K562 (cell line): ENCODE measurements around the gene KAT6B. TPM values are rescaled to one million over a fixed set of nuclear protein-coding genes. Genes with fewer than 3 reads are reported as not detected.

Experiments used
- ATAC-seq: fragments of 200-7000 bp; cut with Tn5 transposase; 3 replicates; pipeline ENCODE4 v1.9.1; 2020; ENCODE audit warnings: moderate library complexity
- BruUV-seq: library from RNA; stranded (reverse); fragments of 400-500 nt; replicated peaks from 2 replicates; lab custom pipeline; 2021; lab: Mats Ljungman, UMichigan
- CTCF ChIA-PET: fragments of 300-600 bp; formaldehyde crosslinking; extraction: SDS; loops from one replicate; lab custom pipeline; 2021; ENCODE audit warnings: low intra/inter-chr PET ratio; lab: Yijun Ruan, JAX
- POLR2A ChIA-PET: fragments of 300-600, 350-650 bp; sonication (Branson Sonifier 250); formaldehyde crosslinking; extraction: SDS; loops from one replicate; lab custom pipeline; 2021; ENCODE audit warnings: antibody characterized with exemption, inconsistent platforms; lab: Yijun Ruan, JAX
- DNase-seq, 4 experiments: peaks; one replicate each; pipeline versions ENCODE4 v3.0.0 to v3.0.0-alpha.2; 2011 to 2018; ENCODE audit warnings: low spot score in 3 of 4, mixed read lengths in 3 of 4; ENCODE audit errors: extremely low read depth in 1 of 4
- FAIRE-seq: peaks from 2 replicates; lab custom pipeline; 2011; peaks lifted over from hg19 to GRCh38; lab: Jason Lieb, UNC
- H2AFZ ChIP-seq: 2 replicates; pipeline ENCODE4 v1.6.0; 2011; ENCODE audit warnings: low read depth, low read length, control low read depth, inconsistent platforms
- H3K27ac ChIP-seq: fragments of 200-600 bp; 3 replicates; pipeline ENCODE4 v1.8.0; 2011; ENCODE audit warnings: low read depth, mild to moderate bottlenecking, control low read depth, inconsistent platforms, low read length, moderate library complexity, mixed read lengths; ENCODE audit errors: extremely low read depth
- H3K27me3 ChIP-seq, 2 experiments: fragments of 300-600 bp in 1 of 2; 2 replicates in 1 of 2; 3 replicates in 1 of 2; pipeline versions ENCODE4 v1.6.0 to v1.8.0; 2011; ENCODE audit warnings: inconsistent platforms in 2 of 2, low read length in 2 of 2, mild to moderate bottlenecking in 1 of 2, mixed read lengths in 1 of 2, moderate library complexity in 1 of 2; ENCODE audit not compliant: control insufficient read depth in 2 of 2, insufficient read depth in 2 of 2
- H3K36me3 ChIP-seq: fragments of 300-600 bp; 3 replicates; pipeline ENCODE4 v1.8.0; 2011; ENCODE audit warnings: mild to moderate bottlenecking, low read length, inconsistent platforms; ENCODE audit not compliant: control insufficient read depth, insufficient read depth
- H3K4me1 ChIP-seq, 2 experiments: fragments of 200-600 bp in 1 of 2; replicated peaks in 1 of 2; 2 replicates in 1 of 2; 3 replicates in 1 of 2; pipeline versions ENCODE4 v1.5.1 to v1.8.0; 2011; ENCODE audit warnings: inconsistent platforms in 2 of 2, low read length in 2 of 2, mild to moderate bottlenecking in 1 of 2, mixed read lengths in 1 of 2, moderate library complexity in 1 of 2; ENCODE audit not compliant: control insufficient read depth in 2 of 2, insufficient read depth in 2 of 2
- H3K4me2 ChIP-seq: 2 replicates; pipeline ENCODE4 v1.6.1; 2011; ENCODE audit warnings: low read length, control low read depth, inconsistent platforms, mixed read lengths; ENCODE audit not compliant: insufficient read depth
- H3K4me3 ChIP-seq: fragments of 200-600 bp; sonication (generic), shearing (Covaris generic); 2 replicates; pipeline ENCODE4 v1.5.1; 2016; ENCODE audit warnings: control low read depth, inconsistent platforms
- H3K79me2 ChIP-seq: fragments of 200-600 bp; 3 replicates; pipeline ENCODE4 v1.8.0; 2011; ENCODE audit warnings: low read length, inconsistent platforms; ENCODE audit not compliant: control insufficient read depth, insufficient read depth
- H3K9ac ChIP-seq, 2 experiments: 2 replicates each; pipeline versions ENCODE4 v1.6.0 to v1.6.1; 2011; ENCODE audit warnings: low read depth in 2 of 2, low read length in 2 of 2, control low read depth in 1 of 2, inconsistent platforms in 1 of 2, mild to moderate bottlenecking in 1 of 2, mixed read lengths in 1 of 2; ENCODE audit not compliant: insufficient read depth in 1 of 2
- H3K9me1 ChIP-seq: one replicate; pipeline ENCODE4 v1.6.0; 2011; ENCODE audit warnings: inconsistent platforms, mild to moderate bottlenecking, low read length, moderate library complexity; ENCODE audit not compliant: control insufficient read depth, insufficient read depth
- H3K9me3 ChIP-seq: replicated peaks from 2 replicates; pipeline ENCODE4 v1.5.1; 2011; ENCODE audit warnings: low read depth, low read length, inconsistent platforms; ENCODE audit not compliant: control insufficient read depth, insufficient read depth
- H4K20me1 ChIP-seq: replicated peaks from 2 replicates; pipeline ENCODE4 v1.6.1; 2011; ENCODE audit warnings: low read length, inconsistent platforms, mixed read lengths; ENCODE audit not compliant: control insufficient read depth, insufficient read depth
- BRD9 ChIP-seq: fragments of 450-650 bp; IDR thresholded peaks from 2 replicates; pipeline ENCODE4 v1.6.1; 2018; ENCODE audit warnings: low read depth; ENCODE audit not compliant: partially characterized antibody
- CBX8 ChIP-seq: fragments of 200-600 bp; sonication (generic); IDR thresholded peaks from 2 replicates; pipeline ENCODE4 v1.6.1; 2012; ENCODE audit warnings: borderline replicate concordance, mixed run types, low read depth, mild to moderate bottlenecking, moderate library complexity, mixed read lengths, low read length, control low read depth, inconsistent platforms; ENCODE audit not compliant: poor library complexity, severe bottlenecking; ENCODE audit errors: extremely low read depth
- CC2D1A ChIP-seq: fragments of 450-650 bp; IDR thresholded peaks from 2 replicates; pipeline ENCODE4 v1.6.1; 2017; ENCODE audit warnings: mild to moderate bottlenecking
- CHD4 ChIP-seq: fragments of 200-600 bp; sonication (generic); IDR thresholded peaks from 3 replicates; pipeline ENCODE4 v1.6.1; 2012; ENCODE audit warnings: low read depth, mild to moderate bottlenecking, mixed read lengths, low read length, inconsistent platforms; ENCODE audit not compliant: insufficient read depth, insufficient replicate concordance, poor library complexity, severe bottlenecking
- ETS2 ChIP-seq: IDR thresholded peaks from 2 replicates; pipeline ENCODE4 v1.6.1; 2016; ENCODE audit warnings: borderline replicate concordance, missing genetic modification characterization, mild to moderate bottlenecking, moderate library complexity, missing compliant biosample characterization; ENCODE audit not compliant: poor library complexity, severe bottlenecking
- GABPB2 ChIP-seq: fragments of 250-450 bp; sonication (Bioruptor Pico); conservative IDR thresholded peaks from 2 replicates; pipeline ENCODE4 v1.5.1; 2021; ENCODE audit warnings: mild to moderate bottlenecking
- SAP30 ChIP-seq: fragments of 200-600 bp; sonication (generic); IDR thresholded peaks from 2 replicates; pipeline ENCODE4 v1.6.1; 2012; ENCODE audit warnings: borderline replicate concordance, low read depth, mild to moderate bottlenecking, moderate library complexity, low read length, control low read depth, inconsistent platforms; ENCODE audit not compliant: insufficient read depth, poor library complexity, severe bottlenecking
- ZNF551 ChIP-seq: fragments of 250-450 bp; sonication (Bioruptor Pico); IDR thresholded peaks from 2 replicates; pipeline ENCODE4 v1.5.0; 2021; ENCODE audit warnings: mild to moderate bottlenecking, moderate library complexity
- WGBS: fragments of 100-300 bp; shearing (Covaris generic); methylation state at CpG from one replicate; pipeline ENCODE4 v1.1.6; 2016; ENCODE audit warnings: low coverage, mixed read lengths; ENCODE audit not compliant: insufficient coverage; ENCODE audit errors: missing lambda C conversion rate; 5-methylcytosine and 5-hydroxymethylcytosine counted together
- in situ Hi-C: fragments of 300-500 bp; cut with MboI; formaldehyde crosslinking; loops from 4 replicates; pipeline ENCODE4 v1.15.0; 2018; ENCODE audit warnings: inconsistent platforms, mixed read lengths
- intact Hi-C: fragments of 100-400 bp; cut with micrococcal nuclease; formaldehyde crosslinking; loops from 2 replicates; pipeline ENCODE4 v1.14.2; 2022
- polyA plus RNA-seq, 8 experiments: library from polyadenylated mRNA; depleted of rRNA in 4 of 8; stranded (reverse) in 5 of 8; unstranded in 3 of 8; fragments of >200 nt; fragmentation: Nextera tagmentation in 2 of 8; fragmentation: Illumina TruSeq in 1 of 8; extraction: Ambion mirVana in 2 of 8; extraction: Trizol in 1 of 8; gene quantifications; 2 replicates each; pipeline versions ENCODE4 v1.2.1 to v1.2.3, GENCODE V29; 2011 to 2014; ENCODE audit warnings: inconsistent platforms in 1 of 8, missing spikeins in 1 of 8
- total RNA-seq, 7 experiments: library from RNA; depleted of rRNA in 6 of 7; stranded (reverse); fragments of >200 nt in 6 of 7; fragmentation: Illumina TruSeq in 2 of 7; extraction: Trizol in 2 of 7; gene quantifications; 2 replicates each; pipeline versions ENCODE4 v1.2.1 to v1.2.3, GENCODE V29; 2011 to 2021; ENCODE audit warnings: low replicate concordance in 1 of 7
- TF ChIP-seq, protein P1 (sequence below): sonication (generic); formaldehyde crosslinking; IDR thresholded peaks from 2 replicates; pipeline ENCODE4 v1.8.0; 2023; ENCODE audit warnings: mild to moderate bottlenecking, missing genetic modification reagents

The KAT6B gene
- total and polyA plus RNA-seq, 9 of the 15 experiments (the other 6 are each of a cell fraction or from before 2014, with no cell fraction given), result 1.4 to 9.2 (median 6.8) TPM

DNA sequence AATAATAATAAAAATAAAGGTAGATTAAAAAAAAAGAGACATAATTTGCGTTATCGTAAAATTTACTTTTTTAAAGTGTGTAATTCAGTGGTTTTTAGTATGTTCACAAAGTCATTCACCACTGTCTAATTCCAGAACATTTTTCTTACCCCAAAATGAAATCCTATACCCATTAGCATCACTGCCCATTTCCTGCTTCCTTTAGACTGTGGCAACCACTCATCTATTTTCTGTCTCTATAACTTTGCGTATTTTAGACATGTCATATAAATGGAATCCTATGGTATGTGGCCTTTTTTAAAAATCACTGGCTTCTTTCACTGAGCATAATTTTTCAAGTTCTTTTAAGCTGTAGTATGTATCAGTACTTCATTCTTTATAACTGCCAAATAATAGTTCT lies 53.6 kb downstream of the KAT6B start:
- Histone ChIP-seq H3K9me3 (no peaks in the 10 kb centered on the region), H3K9ac (no peak overlapping the region), H3K9me1 (peaks cover 2% of the 10 kb centered on the region), H3K4me1 (no peaks in the 10 kb centered on the region), H3K27me3 (peaks cover 3 to 10% of the 10 kb centered on the region in 2 experiments; a peak in 3 of 5 replicates), H4K20me1 (peaks cover 20% of the 10 kb centered on the region), H3K4me3 (no peak overlapping the region), H3K36me3 (no peaks in the 10 kb centered on the region), H2AFZ (no peak overlapping the region), H3K4me2 (no peak overlapping the region), H3K79me2 (no peaks in the 10 kb centered on the region), H3K27ac (no peak overlapping the region)
- no TSS peak for BruUV-seq
- FAIRE-seq (no peak), DNase-seq (no peak), ATAC-seq (no peak)
- WGBS, result 68% methylated on average over 3 of the region's 3 CpGs
- in situ Hi-C loops (no loop called here), intact Hi-C loops (no loop called here)
- CTCF ChIA-PET, result no interaction called here
- TF ChIP-seq ETS2 (tag), result no peak
- TF ChIP-seq CHD4, result no peak
- no peak for TF ChIP-seq BRD9
- TF ChIP-seq, protein P1, sequence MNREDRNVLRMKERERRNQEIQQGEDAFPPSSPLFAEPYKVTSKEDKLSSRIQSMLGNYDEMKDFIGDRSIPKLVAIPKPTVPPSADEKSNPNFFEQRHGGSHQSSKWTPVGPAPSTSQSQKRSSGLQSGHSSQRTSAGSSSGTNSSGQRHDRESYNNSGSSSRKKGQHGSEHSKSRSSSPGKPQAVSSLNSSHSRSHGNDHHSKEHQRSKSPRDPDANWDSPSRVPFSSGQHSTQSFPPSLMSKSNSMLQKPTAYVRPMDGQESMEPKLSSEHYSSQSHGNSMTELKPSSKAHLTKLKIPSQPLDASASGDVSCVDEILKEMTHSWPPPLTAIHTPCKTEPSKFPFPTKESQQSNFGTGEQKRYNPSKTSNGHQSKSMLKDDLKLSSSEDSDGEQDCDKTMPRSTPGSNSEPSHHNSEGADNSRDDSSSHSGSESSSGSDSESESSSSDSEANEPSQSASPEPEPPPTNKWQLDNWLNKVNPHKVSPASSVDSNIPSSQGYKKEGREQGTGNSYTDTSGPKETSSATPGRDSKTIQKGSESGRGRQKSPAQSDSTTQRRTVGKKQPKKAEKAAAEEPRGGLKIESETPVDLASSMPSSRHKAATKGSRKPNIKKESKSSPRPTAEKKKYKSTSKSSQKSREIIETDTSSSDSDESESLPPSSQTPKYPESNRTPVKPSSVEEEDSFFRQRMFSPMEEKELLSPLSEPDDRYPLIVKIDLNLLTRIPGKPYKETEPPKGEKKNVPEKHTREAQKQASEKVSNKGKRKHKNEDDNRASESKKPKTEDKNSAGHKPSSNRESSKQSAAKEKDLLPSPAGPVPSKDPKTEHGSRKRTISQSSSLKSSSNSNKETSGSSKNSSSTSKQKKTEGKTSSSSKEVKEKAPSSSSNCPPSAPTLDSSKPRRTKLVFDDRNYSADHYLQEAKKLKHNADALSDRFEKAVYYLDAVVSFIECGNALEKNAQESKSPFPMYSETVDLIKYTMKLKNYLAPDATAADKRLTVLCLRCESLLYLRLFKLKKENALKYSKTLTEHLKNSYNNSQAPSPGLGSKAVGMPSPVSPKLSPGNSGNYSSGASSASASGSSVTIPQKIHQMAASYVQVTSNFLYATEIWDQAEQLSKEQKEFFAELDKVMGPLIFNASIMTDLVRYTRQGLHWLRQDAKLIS (CRISPR knock-in tag), result no peak
- TF ChIP-seq GABPB2, result no peak
- no peak for TF ChIP-seq ZNF551
- no peak for TF ChIP-seq CC2D1A
- no peak for TF ChIP-seq SAP30
- TF ChIP-seq CBX8, result no peak
- POLR2A ChIA-PET, result interaction anchor here (0.5 to 1.4 kb wide), 2 partner anchors 10 to 218 kb away, joined by 3 to 5 read pairs; no protein-coding TSS in a partner anchor
